H9 (cell line): Measurements from ENCODE around the gene MSI2. TPM values are rescaled to one million over a fixed set of nuclear protein-coding genes. Genes with fewer than 3 reads are reported as not detected.

ENCODE experiments used
- DNase-seq: peaks from one replicate; pipeline ENCODE4 v3.0.0-alpha.2; 2017
- H2AFZ ChIP-seq: one replicate; pipeline ENCODE4 v1.6.1; 2013; ENCODE audit warnings: mild to moderate bottlenecking, low read length, control low read depth, moderate library complexity
- H2AK5ac ChIP-seq: 2 replicates; pipeline ENCODE4 v1.6.1; 2013; ENCODE audit warnings: low read length, control low read depth, mixed read lengths; ENCODE audit not compliant: insufficient read length
- H2BK120ac ChIP-seq: one replicate; pipeline ENCODE4 v1.6.1; 2013; ENCODE audit warnings: low read depth, mild to moderate bottlenecking, low read length, control low read depth, inconsistent platforms; ENCODE audit not compliant: poor library complexity, severe bottlenecking
- H2BK12ac ChIP-seq: 2 replicates; pipeline ENCODE4 v1.6.1; 2013; ENCODE audit warnings: low read length, control low read depth, mixed read lengths, low read depth; ENCODE audit not compliant: insufficient read length
- H2BK15ac ChIP-seq: 2 replicates; pipeline ENCODE4 v1.6.1; 2013; ENCODE audit warnings: low read depth, low read length, control low read depth
- H2BK20ac ChIP-seq: one replicate; pipeline ENCODE4 v1.6.1; 2013; ENCODE audit warnings: low read depth, mild to moderate bottlenecking, low read length, control low read depth, inconsistent platforms; ENCODE audit not compliant: poor library complexity, severe bottlenecking
- H2BK5ac ChIP-seq: 2 replicates; pipeline ENCODE4 v1.6.1; 2013; ENCODE audit warnings: low read length, control low read depth, mixed read lengths; ENCODE audit not compliant: insufficient read length
- H3K14ac ChIP-seq: 2 replicates; pipeline ENCODE4 v1.6.1; 2013; ENCODE audit warnings: low read length, control low read depth; ENCODE audit not compliant: insufficient read depth
- H3K18ac ChIP-seq: 2 replicates; pipeline ENCODE4 v1.6.1; 2013; ENCODE audit warnings: low read depth, mild to moderate bottlenecking, mixed read lengths, low read length, control low read depth; ENCODE audit not compliant: insufficient read length
- H3K23ac ChIP-seq: 2 replicates; pipeline ENCODE4 v1.6.1; 2013; ENCODE audit warnings: low read length, control low read depth, mixed read lengths, low read depth; ENCODE audit not compliant: insufficient read length
- H3K23me2 ChIP-seq: 2 replicates; pipeline ENCODE4 v1.6.1; 2013; ENCODE audit warnings: low read depth, mild to moderate bottlenecking, mixed read lengths, low read length, control low read depth; ENCODE audit not compliant: insufficient read length, poor library complexity, severe bottlenecking
- H3K27ac ChIP-seq: 2 replicates; pipeline ENCODE4 v1.5.1; 2013; ENCODE audit warnings: low read length, control low read depth, mixed read lengths, low read depth; ENCODE audit not compliant: insufficient read length
- H3K27me3 ChIP-seq: 2 replicates; pipeline ENCODE4 v1.6.1; 2013; ENCODE audit warnings: low read length, control low read depth, inconsistent platforms; ENCODE audit not compliant: insufficient read depth
- H3K4ac ChIP-seq: 2 replicates; pipeline ENCODE4 v1.6.1; 2013; ENCODE audit warnings: low read depth, mild to moderate bottlenecking, control low read depth, inconsistent platforms, low read length, moderate library complexity
- H3K4me1 ChIP-seq: 2 replicates; pipeline ENCODE4 v1.6.1; 2013; ENCODE audit warnings: low read length, control low read depth, inconsistent platforms; ENCODE audit not compliant: insufficient read depth
- H3K4me2 ChIP-seq: 2 replicates; pipeline ENCODE4 v1.6.1; 2013; ENCODE audit warnings: low read length, control low read depth, mixed read lengths; ENCODE audit not compliant: insufficient read length, insufficient read depth
- H3K56ac ChIP-seq: 2 replicates; pipeline ENCODE4 v1.6.1; 2013; ENCODE audit warnings: low read depth, mild to moderate bottlenecking, mixed read lengths, low read length, control low read depth; ENCODE audit not compliant: insufficient read length
- H3K79me1 ChIP-seq: 2 replicates; pipeline ENCODE4 v1.6.1; 2013; ENCODE audit warnings: low read depth, mild to moderate bottlenecking, moderate library complexity, low read length, control low read depth, inconsistent platforms; ENCODE audit not compliant: insufficient read depth, poor library complexity, severe bottlenecking
- H3K79me2 ChIP-seq: 2 replicates; pipeline ENCODE4 v1.6.1; 2013; ENCODE audit warnings: low read length, control low read depth, inconsistent platforms; ENCODE audit not compliant: insufficient read depth
- H3K9ac ChIP-seq: 2 replicates; pipeline ENCODE4 v1.6.1; 2013; ENCODE audit warnings: low read length, control low read depth, mixed read lengths; ENCODE audit not compliant: insufficient read length; ENCODE audit errors: extremely low read depth
- H3K9me3 ChIP-seq: one replicate; pipeline ENCODE4 v1.6.1; 2013; ENCODE audit warnings: low read depth, low read length, inconsistent platforms; ENCODE audit not compliant: control insufficient read depth
- H3T11ph ChIP-seq: one replicate; pipeline ENCODE4 v1.6.1; 2013; ENCODE audit warnings: mild to moderate bottlenecking, low read length, control low read depth, inconsistent platforms
- H4K20me1 ChIP-seq: one replicate; pipeline ENCODE4 v1.6.1; 2013; ENCODE audit not compliant: control insufficient read depth, insufficient read length, insufficient read depth
- H4K5ac ChIP-seq: 2 replicates; pipeline ENCODE4 v1.6.1; 2013; ENCODE audit warnings: low read depth, mild to moderate bottlenecking, mixed read lengths, low read length, control low read depth; ENCODE audit not compliant: insufficient read length
- H4K8ac ChIP-seq: replicated peaks from 2 replicates; pipeline ENCODE4 v1.6.1; 2013; ENCODE audit warnings: low read length, control low read depth, mixed read lengths, low read depth; ENCODE audit not compliant: insufficient read length
- H4K91ac ChIP-seq: 2 replicates; pipeline ENCODE4 v1.6.1; 2013; ENCODE audit warnings: low read depth, mild to moderate bottlenecking, moderate library complexity, mixed read lengths, low read length, control low read depth; ENCODE audit not compliant: insufficient read length
- H3K27ac Mint-ChIP-seq, 3 experiments: 2 replicates in 2 of 3; 3 replicates in 1 of 3; pipeline ENCODE4 v1.8.0; 2020 to 2021; ENCODE audit warnings: mixed read lengths in 3 of 3, mild to moderate bottlenecking in 1 of 3, moderate library complexity in 1 of 3
- H3K27me3 Mint-ChIP-seq: 2 replicates; pipeline ENCODE4 v1.8.0; 2021; ENCODE audit warnings: low read depth, mild to moderate bottlenecking, moderate library complexity, mixed read lengths
- H3K36me3 Mint-ChIP-seq, 3 experiments: 2 replicates in 2 of 3; 3 replicates in 1 of 3; pipeline ENCODE4 v1.8.0; 2020 to 2021; ENCODE audit warnings: low read depth in 3 of 3, mixed read lengths in 3 of 3; ENCODE audit not compliant: insufficient read depth in 1 of 3
- H3K4me1 Mint-ChIP-seq, 2 experiments: 2 replicates each; pipeline ENCODE4 v1.8.0; 2020; ENCODE audit warnings: mixed read lengths in 2 of 2
- H3K4me3 Mint-ChIP-seq, 2 experiments: 2 replicates in 1 of 2; 3 replicates in 1 of 2; pipeline ENCODE4 v1.8.0; 2020 to 2021; ENCODE audit warnings: mild to moderate bottlenecking in 2 of 2, mixed read lengths in 2 of 2, moderate library complexity in 1 of 2
- H3K9me3 Mint-ChIP-seq, 2 experiments: 2 replicates in 1 of 2; 3 replicates in 1 of 2; pipeline ENCODE4 v1.8.0; 2020; ENCODE audit warnings: mild to moderate bottlenecking in 2 of 2, mixed read lengths in 2 of 2, moderate library complexity in 1 of 2
- CTCF ChIP-seq: fragments of 200-600 bp; sonication (generic); conservative IDR thresholded peaks from 3 replicates; pipeline ENCODE4 v1.8.0; 2021; ENCODE audit warnings: antibody characterized with exemption, mild to moderate bottlenecking
- WGBS: extraction: QIAGEN DNeasy Blood & Tissue Kit; methylation state at CpG from one replicate; pipeline ENCODE4 v1.1.7; 2013; ENCODE audit warnings: missing lambda C conversion rate, low lambda C conversion rate, mixed read lengths; ENCODE audit not compliant: insufficient read length; ENCODE audit errors: extremely low coverage; 5-methylcytosine and 5-hydroxymethylcytosine counted together
- total RNA-seq: library from RNA; stranded (reverse); gene quantifications from 2 replicates; pipeline ENCODE4 v1.2.1, GENCODE V29; 2021

MSI2 gene
- total RNA-seq, 1 experiment from 2014 or later: 98.5 TPM

- H3K18ac ChIP-seq: no peak overlapping the region
- no peak for TF ChIP-seq CTCF
- no peak overlapping the region for H3K56ac ChIP-seq
- no peak overlapping the region for H2BK20ac ChIP-seq
- no peak overlapping the region for H2BK120ac ChIP-seq
- H3K79me1 ChIP-seq: no peaks in the 10 kb centered on the region
- no peaks in the 10 kb centered on the region for H3K27me3 ChIP-seq
- no peaks in the 10 kb centered on the region for H3K27me3 Mint-ChIP-seq
- H3K4ac ChIP-seq: no peak overlapping the region
- H4K8ac ChIP-seq: no peak overlapping the region
- H3K79me2 ChIP-seq: no peaks in the 10 kb centered on the region
- no peak overlapping the region for H4K5ac ChIP-seq
- no peak overlapping the region for H4K91ac ChIP-seq
- H3K4me3 Mint-ChIP-seq: no peak overlapping the region
- H3K4me2 ChIP-seq: no peak overlapping the region
- no peak overlapping the region for H3K27ac ChIP-seq
- peaks cover 0 to 4% (median 0%) of the 10 kb centered on the region in 3 experiments; a peak in 2 of 7 replicates for H3K36me3 Mint-ChIP-seq
- no peaks in the 10 kb centered on the region for H4K20me1 ChIP-seq
- no CpG with 5 or more reads among the region's 22 CpGs for WGBS
- H2BK5ac ChIP-seq: no peak overlapping the region
- no peak overlapping the region for H3K23ac ChIP-seq
- no peak overlapping the region for H3T11ph ChIP-seq
- H3K4me1 ChIP-seq: peaks cover 5% of the 10 kb centered on the region; the same call in 1 of the 2 replicates
- H3K23me2 ChIP-seq: no peaks in the 10 kb centered on the region
- no peak overlapping the region for H2BK15ac ChIP-seq
- H3K27ac Mint-ChIP-seq: 0 out of 7 replicates have a peak overlapping the region, but pooled peaks of 1 of the 3 experiments have one; percentile 1
- DNase-seq: no peak
- H3K9me3 ChIP-seq: no peaks in the 10 kb centered on the region
- H3K14ac ChIP-seq: no peak overlapping the region
- no peaks in the 10 kb centered on the region for H3K9me3 Mint-ChIP-seq
- no peak overlapping the region for H2AK5ac ChIP-seq
- H3K4me1 Mint-ChIP-seq: peaks cover 13 to 28% of the 10 kb centered on the region in 2 experiments
- no peak overlapping the region for H2BK12ac ChIP-seq
- no peak overlapping the region for H3K9ac ChIP-seq
- no peak overlapping the region for H2AFZ ChIP-seq
These were observed 329.2 kb downstream of the MSI2 start for GRCh38 chr17:57585341-57586195.
